Measurements from ENCODE around the gene REEP1.

DNA sequence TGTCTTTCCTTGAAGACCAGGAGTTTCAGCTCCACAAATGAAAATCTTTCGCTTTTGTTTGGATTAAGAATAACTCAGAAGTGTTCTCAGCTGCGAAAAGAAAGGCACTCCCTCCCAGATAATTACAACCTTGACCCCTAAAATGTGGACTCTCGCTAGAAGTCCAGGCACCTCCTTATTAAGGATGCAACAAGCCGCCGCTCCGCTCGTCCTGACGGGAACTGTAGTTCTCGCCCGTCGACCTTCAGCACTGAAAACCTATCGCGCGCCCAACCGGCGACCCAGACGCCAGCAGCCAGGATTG, 142.7 kb downstream of the REEP1 start:
- TF ChIP-seq, protein P1, sequence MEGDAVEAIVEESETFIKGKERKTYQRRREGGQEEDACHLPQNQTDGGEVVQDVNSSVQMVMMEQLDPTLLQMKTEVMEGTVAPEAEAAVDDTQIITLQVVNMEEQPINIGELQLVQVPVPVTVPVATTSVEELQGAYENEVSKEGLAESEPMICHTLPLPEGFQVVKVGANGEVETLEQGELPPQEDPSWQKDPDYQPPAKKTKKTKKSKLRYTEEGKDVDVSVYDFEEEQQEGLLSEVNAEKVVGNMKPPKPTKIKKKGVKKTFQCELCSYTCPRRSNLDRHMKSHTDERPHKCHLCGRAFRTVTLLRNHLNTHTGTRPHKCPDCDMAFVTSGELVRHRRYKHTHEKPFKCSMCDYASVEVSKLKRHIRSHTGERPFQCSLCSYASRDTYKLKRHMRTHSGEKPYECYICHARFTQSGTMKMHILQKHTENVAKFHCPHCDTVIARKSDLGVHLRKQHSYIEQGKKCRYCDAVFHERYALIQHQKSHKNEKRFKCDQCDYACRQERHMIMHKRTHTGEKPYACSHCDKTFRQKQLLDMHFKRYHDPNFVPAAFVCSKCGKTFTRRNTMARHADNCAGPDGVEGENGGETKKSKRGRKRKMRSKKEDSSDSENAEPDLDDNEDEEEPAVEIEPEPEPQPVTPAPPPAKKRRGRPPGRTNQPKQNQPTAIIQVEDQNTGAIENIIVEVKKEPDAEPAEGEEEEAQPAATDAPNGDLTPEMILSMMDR (IDR thresholded peaks at IDR 0.05): no peak
- TF ChIP-seq POLR2A (IDR thresholded peaks at IDR 0.05; ENCODE audit: low read depth): no peak

Data from esophagus muscularis mucosa (tissue), 3 donors.